ENCODE results near the gene TADA3. TPM values are rescaled to one million over a fixed set of nuclear protein-coding genes. Genes with fewer than 3 reads are reported as not detected.

Gene TADA3
- total RNA-seq, 1 experiment from 2014 or later = 85.4 TPM

DNA sequence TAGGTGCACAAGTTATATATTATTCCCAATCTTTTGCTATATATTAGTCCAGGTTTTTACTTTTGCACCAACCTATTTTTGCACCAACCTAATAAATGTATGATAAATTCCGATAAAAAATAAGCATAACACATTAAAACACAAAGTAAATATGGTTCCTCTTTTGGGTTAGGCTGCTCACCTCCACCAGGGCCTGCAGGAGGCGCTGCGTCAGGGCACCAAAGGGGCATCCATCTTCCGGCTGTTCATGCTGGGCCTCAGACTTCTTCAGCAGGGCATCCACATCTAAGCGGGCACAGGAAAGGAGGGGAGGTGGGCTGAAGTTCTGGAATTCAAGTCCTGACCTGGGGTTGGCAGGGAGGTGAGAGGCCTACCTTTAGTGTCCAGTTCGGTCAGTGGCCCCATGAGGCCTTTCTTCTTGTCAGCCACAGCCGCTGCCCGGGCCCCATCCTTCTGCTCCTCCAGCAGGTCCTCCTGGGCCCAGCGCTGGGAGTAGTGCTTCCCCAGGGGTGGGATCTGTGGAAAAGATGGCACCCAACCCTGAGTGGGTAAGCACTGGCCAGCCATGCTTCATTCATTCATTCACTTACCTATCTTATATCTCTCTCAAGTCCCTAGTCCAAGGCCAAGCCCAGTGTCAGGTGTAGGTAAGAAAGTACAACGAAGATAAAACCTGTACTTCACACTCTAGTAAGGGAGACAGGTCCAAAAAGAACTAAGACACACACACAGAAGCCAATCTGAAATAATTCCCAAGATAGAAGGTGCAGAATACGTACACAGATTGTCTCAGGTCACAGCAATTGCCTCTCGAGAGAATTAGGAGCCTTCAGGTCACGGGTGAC lies 5.2 kb downstream of the TADA3 start:
- CTCF ChIA-PET = no interaction called here
- H4K20me1 ChIP-seq (ENCODE audit: low read length) = no peaks in the 10 kb centered on the region

DNA sequence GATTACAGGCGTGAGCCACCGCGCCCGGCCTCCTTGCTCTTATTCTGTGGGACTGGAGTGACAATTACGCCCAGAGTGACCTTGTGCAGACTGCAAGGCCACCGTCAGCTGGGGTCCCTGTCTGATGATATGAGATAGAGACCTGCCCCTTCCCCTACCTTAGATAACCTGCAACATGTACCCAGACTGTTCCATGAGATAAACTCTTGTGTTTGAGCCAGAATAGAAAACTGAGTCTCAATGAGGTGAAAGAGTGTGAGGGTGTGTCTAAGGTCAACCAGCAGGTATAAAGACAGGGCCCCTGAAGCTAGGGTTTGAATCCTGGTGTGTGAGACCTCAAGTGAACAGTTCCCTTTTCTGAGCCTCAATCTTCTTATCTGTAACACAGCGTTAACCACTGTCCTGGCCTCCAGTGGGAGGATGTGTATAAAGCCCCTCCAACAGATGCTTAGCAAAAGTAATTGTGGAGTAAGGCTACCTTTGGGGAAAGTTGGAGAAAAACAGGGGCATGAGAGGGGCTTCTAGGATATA lies 6.0 kb downstream of the TADA3 start:
- Histone ChIP-seq H3K36me3 (ENCODE audit: low read depth, low read length) (peaks cover 10% of the 10 kb centered on the region; the same call in 1 of the 2 replicates), H3K9me3 (ENCODE audit: low read length) (no peaks in the 10 kb centered on the region), H4K20me1 (ENCODE audit: low read length) (no peaks in the 10 kb centered on the region), H3K79me2 (ENCODE audit: low read length) (no peaks in the 10 kb centered on the region), H3K4me3 (ENCODE audit: low read length) (no peak overlapping the region), H3K27me3 (ENCODE audit: low read length) (no peaks in the 10 kb centered on the region), H3K9ac (ENCODE audit: low read length) (no peak overlapping the region), H3K4me1 (ENCODE audit: insufficient read depth, low read length) (no peaks in the 10 kb centered on the region), H2AFZ (ENCODE audit: low read length) (no peak overlapping the region), H3F3A (ENCODE audit: low read length, unreplicated experiment) (no peaks in the 10 kb centered on the region), H3K4me2 (ENCODE audit: low read length) (no peak overlapping the region), H3K27ac (ENCODE audit: low read length) (no peak overlapping the region), H3K9me2 (replicated peaks; ENCODE audit: low read length) (no peaks in the 10 kb centered on the region)
- intact Hi-C loops (cut with micrococcal nuclease) = no loop called here
- DNase-seq (no peak), ATAC-seq (no peak)
- ChIA-PET POLR2A (ENCODE audit: unreplicated experiment) (no interaction called here), CTCF (no interaction called here)
- BruUV-seq (replicated peaks) = no TSS peak
- TF ChIP-seq EZH2 (IDR thresholded peaks at IDR 0.05; ENCODE audit: low read length, unreplicated experiment) = no peak
- no peak for TF ChIP-seq EZH2phosphoT487 (IDR thresholded peaks at IDR 0.05; ENCODE audit: borderline replicate concordance, low read length)
- TF ChIP-seq, protein P1, sequence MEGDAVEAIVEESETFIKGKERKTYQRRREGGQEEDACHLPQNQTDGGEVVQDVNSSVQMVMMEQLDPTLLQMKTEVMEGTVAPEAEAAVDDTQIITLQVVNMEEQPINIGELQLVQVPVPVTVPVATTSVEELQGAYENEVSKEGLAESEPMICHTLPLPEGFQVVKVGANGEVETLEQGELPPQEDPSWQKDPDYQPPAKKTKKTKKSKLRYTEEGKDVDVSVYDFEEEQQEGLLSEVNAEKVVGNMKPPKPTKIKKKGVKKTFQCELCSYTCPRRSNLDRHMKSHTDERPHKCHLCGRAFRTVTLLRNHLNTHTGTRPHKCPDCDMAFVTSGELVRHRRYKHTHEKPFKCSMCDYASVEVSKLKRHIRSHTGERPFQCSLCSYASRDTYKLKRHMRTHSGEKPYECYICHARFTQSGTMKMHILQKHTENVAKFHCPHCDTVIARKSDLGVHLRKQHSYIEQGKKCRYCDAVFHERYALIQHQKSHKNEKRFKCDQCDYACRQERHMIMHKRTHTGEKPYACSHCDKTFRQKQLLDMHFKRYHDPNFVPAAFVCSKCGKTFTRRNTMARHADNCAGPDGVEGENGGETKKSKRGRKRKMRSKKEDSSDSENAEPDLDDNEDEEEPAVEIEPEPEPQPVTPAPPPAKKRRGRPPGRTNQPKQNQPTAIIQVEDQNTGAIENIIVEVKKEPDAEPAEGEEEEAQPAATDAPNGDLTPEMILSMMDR (conservative IDR thresholded peaks at IDR 0.05; ENCODE audit: low read depth, low read length) = no peak

More for the DNA sequence above, 5.2 kb downstream of the TADA3 start:
- Histone ChIP-seq H3K9me2 (replicated peaks; ENCODE audit: low read length) (no peaks in the 10 kb centered on the region), H3K4me2 (ENCODE audit: low read length) (no peak overlapping the region), H3K9me3 (ENCODE audit: low read length) (no peaks in the 10 kb centered on the region), H3K27ac (ENCODE audit: low read length) (no peak overlapping the region), H2AFZ (ENCODE audit: low read length) (no peak overlapping the region), H3K4me3 (ENCODE audit: low read length) (no peak overlapping the region), H3K79me2 (ENCODE audit: low read length) (no peaks in the 10 kb centered on the region), H3K36me3 (ENCODE audit: low read depth, low read length) (peaks cover 10% of the 10 kb centered on the region; the same call in 1 of the 2 replicates), H3K27me3 (ENCODE audit: low read length) (no peaks in the 10 kb centered on the region), H3K4me1 (ENCODE audit: insufficient read depth, low read length) (peaks cover 4% of the 10 kb centered on the region; the same call in 1 of the 2 replicates), H3K9ac (ENCODE audit: low read length) (no peak overlapping the region), H3F3A (ENCODE audit: low read length, unreplicated experiment) (no peaks in the 10 kb centered on the region)
- TF ChIP-seq, protein P1 (conservative IDR thresholded peaks at IDR 0.05; ENCODE audit: low read depth, low read length) = peak; percentile 67
- TF ChIP-seq EZH2 (IDR thresholded peaks at IDR 0.05; ENCODE audit: low read length, unreplicated experiment) (no peak), EZH2phosphoT487 (IDR thresholded peaks at IDR 0.05; ENCODE audit: borderline replicate concordance, low read length) (no peak)
- POLR2A ChIA-PET (ENCODE audit: unreplicated experiment) = no interaction called here
- DNase-seq (no peak), ATAC-seq (no peak)
- BruUV-seq (replicated peaks) = no TSS peak
- intact Hi-C loops (cut with micrococcal nuclease) = no loop called here

DNA sequence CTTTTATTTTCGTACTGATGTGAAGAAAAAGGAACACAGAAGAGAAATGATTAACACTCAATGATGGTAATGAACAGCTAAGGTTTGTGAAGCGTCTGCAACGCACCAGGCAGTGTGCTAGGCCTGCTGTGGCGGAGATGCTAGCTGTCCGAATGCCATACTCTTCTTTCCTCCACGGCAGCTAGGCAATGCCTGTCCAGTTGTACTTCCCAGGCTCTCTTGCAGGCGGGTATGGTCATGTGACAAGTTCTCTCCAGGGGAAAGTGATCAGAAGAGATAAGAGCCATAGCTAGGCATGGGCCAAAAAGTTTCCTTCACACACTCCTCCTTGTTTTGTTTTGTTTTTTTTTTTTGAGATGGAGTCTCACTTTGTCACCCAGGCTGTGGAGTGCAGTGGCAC lies 6.7 kb downstream of the TADA3 start:
- ChIA-PET CTCF (no interaction called here), POLR2A (ENCODE audit: unreplicated experiment) (no interaction called here)
- H3K9ac ChIP-seq (ENCODE audit: low read length) = no peak overlapping the region
- no peaks in the 10 kb centered on the region for H3K79me2 ChIP-seq (ENCODE audit: low read length)
- BruUV-seq (replicated peaks) = no TSS peak
- no peaks in the 10 kb centered on the region for H3F3A ChIP-seq (ENCODE audit: low read length, unreplicated experiment)
- no peaks in the 10 kb centered on the region for H3K9me3 ChIP-seq (ENCODE audit: low read length)
- H3K27me3 ChIP-seq (ENCODE audit: low read length) = no peaks in the 10 kb centered on the region
- intact Hi-C loops (cut with micrococcal nuclease) = no loop called here
- TF ChIP-seq EZH2phosphoT487 (IDR thresholded peaks at IDR 0.05; ENCODE audit: borderline replicate concordance, low read length) = no peak
- no peak for TF ChIP-seq EZH2 (IDR thresholded peaks at IDR 0.05; ENCODE audit: low read length, unreplicated experiment)
- TF ChIP-seq, protein P1 (conservative IDR thresholded peaks at IDR 0.05; ENCODE audit: low read depth, low read length) = no peak
- no peak for DNase-seq
- no peak overlapping the region for H3K4me2 ChIP-seq (ENCODE audit: low read length)
- H3K4me3 ChIP-seq (ENCODE audit: low read length) = no peak overlapping the region
- no peaks in the 10 kb centered on the region for H4K20me1 ChIP-seq (ENCODE audit: low read length)
- no peak overlapping the region for H3K27ac ChIP-seq (ENCODE audit: low read length)
- H3K36me3 ChIP-seq (ENCODE audit: low read depth, low read length) = peaks cover 10% of the 10 kb centered on the region; the same call in 1 of the 2 replicates
- H3K4me1 ChIP-seq (ENCODE audit: insufficient read depth, low read length) = no peaks in the 10 kb centered on the region
- H3K9me2 ChIP-seq (replicated peaks; ENCODE audit: low read length) = no peaks in the 10 kb centered on the region
- no peak overlapping the region for H2AFZ ChIP-seq (ENCODE audit: low read length)
- no peak for ATAC-seq

All from PC-3 (cell line).